Activated gamma-delta T cell treated with Interleukin-2 at 50 U/mL for 16 hours (primary cell): Measurements from ENCODE around the gene KAT7.
"Not testable (repeated sequence)": the region's sequence is repeated elsewhere in the genome, so short reads cannot be mapped to it uniquely, and the experiment has no call there.

Experiments used
- DNase-seq: peaks from one replicate; pipeline ENCODE4 v3.0.0-alpha.2; 2020

The KAT7 gene

GRCh38 chr17:49788478-49789242, at the start of gene KAT7:
Gene KAT7, plus strand, starts transcription at chr17:49788681. Its CDS starts 154 bp downstream, at chr17:49788835.
- peak; percentile 98 for DNase-seq

GRCh38 chr17:49739641-49740271, 48.7 kb upstream of the KAT7 start:
- peak; percentile 98 for DNase-seq

GRCh38 chr17:49741009-49741691, 47.3 kb upstream of the KAT7 start:
- DNase-seq: no peak

GRCh38 chr17:49741692-49742076, 46.8 kb upstream of the KAT7 start:
- no peak for DNase-seq

- DNase-seq: no peak
These were observed 46.3 kb upstream of the KAT7 start for GRCh38 chr17:49742166-49742638.

DNA sequence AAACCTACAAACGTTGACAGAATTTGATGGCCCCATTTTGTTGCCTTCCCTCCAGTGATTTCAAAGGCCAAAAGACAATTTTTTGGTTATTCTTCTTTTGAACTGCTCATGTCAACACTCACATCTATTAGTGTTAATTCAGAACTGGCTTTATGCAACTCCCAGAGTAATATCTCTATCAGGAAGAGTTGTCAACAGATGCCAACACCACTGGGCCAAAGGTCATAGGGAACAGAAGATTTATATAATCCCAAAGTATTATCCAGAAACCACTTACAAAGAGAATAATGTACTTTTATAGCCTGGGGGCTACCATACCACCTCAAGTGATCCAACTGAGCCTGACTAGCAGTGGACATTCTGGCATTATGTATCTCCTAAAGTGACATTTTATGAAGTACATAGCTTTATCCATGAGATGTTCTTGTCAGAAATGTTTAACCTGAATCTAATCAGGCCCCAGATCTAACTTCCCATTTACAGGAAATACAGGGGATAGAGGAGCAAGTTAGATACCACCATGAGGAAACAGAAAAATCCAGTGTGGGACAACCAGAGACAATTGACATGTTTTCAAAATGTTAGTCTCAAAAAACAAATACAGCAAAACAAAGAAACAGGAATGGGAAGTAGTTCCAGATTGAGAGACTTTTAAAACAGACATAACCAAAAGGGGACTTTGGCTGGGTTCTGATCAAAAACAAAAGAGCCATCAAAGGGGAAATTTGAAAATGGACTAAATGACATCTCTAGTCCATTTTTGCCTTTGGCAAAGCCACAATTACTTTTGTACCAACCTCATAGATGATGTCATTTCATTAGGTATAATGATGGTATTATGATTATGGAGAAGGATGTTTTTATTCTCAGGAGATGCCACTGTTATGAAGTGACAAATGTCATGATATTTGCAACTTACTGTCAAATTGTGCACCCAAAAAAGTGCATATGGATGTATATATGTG, 43.0 kb upstream of the KAT7 start:
- DNase-seq: no peak

DNA sequence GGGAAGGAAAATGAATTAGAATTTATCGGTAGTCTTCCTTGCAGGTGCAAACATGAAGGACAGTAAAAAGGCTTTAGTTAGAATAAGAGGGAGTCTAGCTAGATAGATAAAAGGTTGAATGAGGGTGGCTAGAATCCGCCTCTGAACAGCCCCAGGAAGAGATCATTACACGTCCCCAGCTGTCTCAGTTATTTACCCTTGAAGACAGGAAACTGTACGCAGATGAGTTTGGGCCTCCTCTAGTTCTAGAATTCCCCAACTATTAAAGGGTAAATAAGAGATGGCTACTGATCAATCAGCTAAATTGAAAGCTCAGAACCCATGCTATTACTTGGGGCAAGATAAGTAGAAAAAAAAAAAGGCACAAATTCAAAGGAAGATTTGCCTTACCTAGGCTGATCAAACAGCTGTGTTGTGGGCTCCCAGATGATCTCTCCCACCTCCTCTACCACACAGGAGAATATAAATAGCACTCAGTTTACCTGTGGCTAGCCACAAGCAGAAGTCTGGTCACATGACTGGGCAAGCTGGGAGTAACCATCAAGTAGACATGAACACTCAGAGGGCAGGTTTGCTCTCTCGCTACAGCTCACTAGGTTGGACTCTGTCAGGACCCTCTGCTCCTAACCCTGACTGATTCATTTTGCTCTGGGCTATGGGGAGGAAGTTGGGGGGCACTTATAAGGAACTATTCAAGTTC, 41.5 kb upstream of the KAT7 start:
- no peak for DNase-seq

DNA sequence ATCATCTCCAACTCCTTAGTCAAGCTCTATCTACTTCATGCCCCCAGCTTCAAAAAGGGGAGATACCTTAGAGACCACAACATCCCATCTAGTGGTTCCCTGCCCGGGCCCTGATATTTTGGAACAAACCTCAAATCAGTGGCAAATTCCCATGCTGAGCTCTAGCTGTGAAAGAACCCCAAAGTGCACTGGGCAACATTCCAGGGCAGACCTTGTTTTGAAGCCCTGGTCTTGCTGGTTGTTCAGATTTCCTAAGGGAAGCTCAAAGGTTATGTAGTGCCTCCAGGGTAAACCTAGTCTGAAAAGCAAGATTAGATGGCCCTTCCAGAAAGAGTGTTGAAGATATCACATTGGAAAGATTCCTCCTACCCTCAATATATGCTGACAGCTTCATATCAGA, 40.8 kb upstream of the KAT7 start:
- DNase-seq: no peak

DNA sequence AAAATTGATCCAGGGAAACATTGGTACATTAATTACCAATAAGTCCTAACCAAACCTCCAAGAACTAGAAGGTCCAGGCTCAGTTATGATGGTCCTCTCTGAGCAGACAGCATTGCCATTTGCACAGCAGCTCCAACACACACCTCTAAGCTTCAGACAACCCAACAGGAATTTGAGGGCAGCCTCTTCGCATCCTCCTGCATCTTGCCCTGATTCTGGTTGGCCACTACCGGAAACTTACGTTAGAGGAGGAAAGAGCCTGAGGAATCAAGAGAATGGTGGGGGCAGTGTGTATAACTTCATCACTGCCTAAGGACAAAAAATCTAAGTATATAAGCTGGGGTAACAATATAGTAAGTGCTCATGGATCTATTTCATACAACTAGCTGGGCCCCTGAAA, 40.3 kb upstream of the KAT7 start:
- DNase-seq: peak; percentile 29

- DNase-seq: peak; percentile 64
These were observed 39.7 kb upstream of the KAT7 start for GRCh38 chr17:49748791-49749190.

- no peak for DNase-seq
These were observed 38.8 kb upstream of the KAT7 start for GRCh38 chr17:49749730-49750129.

GRCh38 chr17:49752508-49752907, 36.0 kb upstream of the KAT7 start:
- no peak for DNase-seq

GRCh38 chr17:49753959-49754391, 34.5 kb upstream of the KAT7 start:
- no peak for DNase-seq

- no peak for DNase-seq
These were observed 32.7 kb upstream of the KAT7 start for GRCh38 chr17:49755663-49756283.

GRCh38 chr17:49756323-49757150, 31.9 kb upstream of the KAT7 start:
- DNase-seq: no peak

GRCh38 chr17:49757151-49757777, 31.2 kb upstream of the KAT7 start:
- no peak for DNase-seq

DNA sequence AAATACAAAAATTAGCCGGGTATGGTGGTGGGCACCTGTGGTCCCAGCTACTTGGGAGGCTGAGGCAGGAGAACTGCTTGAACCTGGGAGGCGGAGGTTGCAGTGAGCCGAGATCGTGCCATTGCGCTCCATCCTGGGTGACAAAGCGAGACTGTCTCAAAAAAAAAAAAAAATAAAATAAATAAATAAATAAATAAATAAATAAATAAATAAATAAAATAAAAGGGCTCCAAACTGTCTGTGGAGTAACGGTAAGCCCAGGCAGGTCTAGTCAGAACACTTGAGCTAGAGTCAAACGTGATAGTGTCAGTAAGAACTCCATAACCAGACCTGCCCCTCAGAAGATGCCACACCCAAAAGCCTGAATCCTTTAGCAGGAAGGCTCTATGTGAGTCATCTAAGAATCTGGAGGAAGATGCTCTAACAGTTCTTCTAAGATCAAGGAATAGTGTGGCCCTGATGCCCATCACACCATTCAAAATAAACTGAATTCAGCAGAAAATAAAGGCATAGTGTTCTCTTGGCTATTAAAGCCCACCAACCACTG, 29.9 kb upstream of the KAT7 start:
- DNase-seq: not testable (repeated sequence)

DNA sequence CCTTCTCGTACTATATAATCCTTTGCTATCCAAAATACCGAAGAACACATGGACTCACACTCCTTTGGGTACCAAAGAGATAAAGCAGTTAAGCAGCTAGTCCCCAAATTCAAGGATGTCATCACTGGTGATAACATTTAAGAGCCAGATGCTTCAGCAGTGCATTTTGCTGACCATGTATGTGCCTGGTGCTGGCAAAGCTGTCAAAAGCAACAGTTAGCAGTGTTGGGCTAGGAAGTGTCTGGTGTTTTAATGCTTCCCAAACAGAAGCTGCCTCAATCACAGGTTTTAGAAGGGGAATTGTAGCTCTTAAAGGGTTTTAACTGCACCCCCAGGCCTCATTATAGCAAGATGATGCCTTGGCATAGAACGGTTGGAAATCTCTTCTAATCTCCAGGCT, 29.3 kb upstream of the KAT7 start:
- no peak for DNase-seq

DNA sequence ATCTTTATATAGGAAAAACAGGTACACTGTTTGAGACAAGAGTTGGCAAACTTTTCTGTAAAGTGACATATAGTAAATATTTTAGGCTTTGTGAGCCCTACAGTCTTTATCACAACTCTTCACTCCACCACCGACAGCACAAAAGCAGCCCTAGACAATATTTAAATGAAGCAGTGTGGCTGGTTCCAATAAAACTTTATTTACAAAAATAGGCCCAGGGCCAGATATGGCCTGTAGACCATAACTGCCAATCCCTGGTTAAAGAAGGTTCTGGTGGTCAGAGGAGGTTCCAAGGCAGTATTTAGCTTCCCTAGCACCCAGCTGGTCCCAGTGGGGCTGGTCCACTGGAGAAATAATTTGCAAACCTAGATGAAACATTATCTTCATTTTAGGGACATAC, 28.2 kb upstream of the KAT7 start:
- DNase-seq: no peak
